NCI-H345 (cell line): ENCODE measurements around the gene DCAF11.

ENCODE experiments used
- DNase-seq: peaks from one replicate; lab custom pipeline; 2025; lab: John Stamatoyannopoulos, UW

The DCAF11 gene

DNA sequence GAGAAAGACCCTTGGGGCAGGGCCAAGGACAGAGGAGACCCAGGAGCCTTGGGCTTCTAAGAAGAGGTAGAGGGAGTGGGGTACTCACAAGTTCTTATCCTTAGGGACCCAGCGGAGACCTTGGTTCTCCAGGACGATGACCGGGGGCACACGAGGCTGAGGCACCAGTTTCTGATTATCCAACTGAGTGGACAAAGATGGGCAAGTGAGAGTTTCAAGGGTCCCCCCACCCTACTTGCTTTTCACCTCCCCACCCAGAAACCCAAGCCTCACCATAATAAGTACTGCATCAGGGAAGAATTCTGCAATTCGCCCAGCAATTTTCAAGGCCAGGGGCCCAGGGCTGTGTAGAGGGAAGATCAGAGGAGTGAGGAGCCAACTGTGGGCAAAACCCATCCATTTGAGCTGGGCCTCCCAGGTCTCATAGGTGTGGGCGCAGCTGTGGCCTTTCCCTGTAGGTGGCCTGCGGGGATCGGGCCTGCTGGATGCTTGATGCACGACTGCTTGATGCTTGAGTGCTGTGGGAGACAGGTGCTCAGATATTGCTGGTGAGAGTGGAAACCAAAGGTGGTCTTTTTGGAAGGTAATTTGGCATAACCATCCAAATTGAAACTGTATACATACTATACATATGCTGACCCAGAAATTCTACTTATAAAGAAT lies 24.8 kb downstream of the DCAF11 start:
- DNase-seq = peak; percentile 10

DNA sequence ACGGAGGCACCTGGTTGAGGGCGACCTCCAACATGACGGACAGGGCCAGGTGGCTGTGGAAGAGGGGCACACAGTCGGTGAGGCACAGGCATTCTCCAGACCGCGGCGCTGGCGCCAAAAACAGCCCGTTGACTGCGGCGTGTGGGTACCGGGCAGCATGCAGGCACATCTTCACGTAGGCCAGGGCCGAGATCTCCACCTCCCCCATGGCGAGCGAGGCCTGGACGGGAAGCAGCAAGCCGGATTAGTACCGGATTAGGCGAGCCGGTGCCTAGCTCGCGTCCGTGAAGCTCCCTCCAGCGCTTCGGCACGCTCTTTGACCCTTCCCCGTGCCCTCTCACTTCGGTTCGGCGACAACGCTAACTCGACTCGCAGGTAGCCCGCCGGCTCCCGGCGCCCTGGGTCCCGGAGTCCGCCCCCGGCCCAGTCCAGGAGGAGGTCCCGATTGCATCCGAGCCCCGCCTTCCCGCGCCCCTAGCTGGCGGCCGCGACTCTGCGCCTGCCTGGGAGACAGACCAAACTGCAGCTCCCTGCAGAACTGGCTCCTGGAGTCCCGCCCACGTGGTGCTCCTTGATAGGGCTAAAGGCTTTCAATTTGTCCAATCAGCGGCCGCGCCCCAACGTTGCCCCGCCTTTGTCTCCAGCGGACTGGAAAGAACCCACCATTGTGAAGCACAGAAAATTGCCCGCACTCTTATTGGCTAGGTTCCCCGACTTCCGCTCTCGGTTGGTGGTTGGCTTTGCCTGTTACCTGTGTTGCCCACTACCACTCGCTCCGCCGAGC lies 26.7 kb downstream of the DCAF11 start, which contains the start of gene EMC9:
Gene EMC9 (minus strand): TSS at position 495 of the 784 bp plus-strand sequence. CDS start 287 bp downstream, at position 208.
- DNase-seq = peak; percentile 100

- no peak for DNase-seq
Observed at GRCh38 chr14:24143511-24143910, 28.9 kb downstream of the DCAF11 start.

DNA sequence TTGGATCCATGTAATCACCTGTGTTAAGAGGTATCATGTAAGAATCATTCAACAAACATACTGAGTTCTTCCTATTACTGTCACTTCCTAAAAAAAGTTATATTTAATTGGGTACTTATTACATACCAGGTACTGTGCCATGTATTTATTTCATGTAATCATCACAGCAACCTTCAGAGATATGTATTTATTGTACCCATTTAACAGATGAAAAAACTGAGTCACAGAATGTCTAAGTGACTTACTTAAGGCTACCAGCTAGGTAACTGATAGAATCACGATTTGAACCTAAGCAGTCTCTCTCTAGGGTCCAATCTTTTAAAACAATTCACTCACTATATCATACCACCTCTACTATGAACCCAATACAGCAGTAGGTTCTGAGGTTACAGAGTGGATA lies 29.9 kb downstream of the DCAF11 start:
- DNase-seq = no peak

GRCh38 chr14:24145219-24145618 lies 30.6 kb downstream of the DCAF11 start:
- no peak for DNase-seq

DNA sequence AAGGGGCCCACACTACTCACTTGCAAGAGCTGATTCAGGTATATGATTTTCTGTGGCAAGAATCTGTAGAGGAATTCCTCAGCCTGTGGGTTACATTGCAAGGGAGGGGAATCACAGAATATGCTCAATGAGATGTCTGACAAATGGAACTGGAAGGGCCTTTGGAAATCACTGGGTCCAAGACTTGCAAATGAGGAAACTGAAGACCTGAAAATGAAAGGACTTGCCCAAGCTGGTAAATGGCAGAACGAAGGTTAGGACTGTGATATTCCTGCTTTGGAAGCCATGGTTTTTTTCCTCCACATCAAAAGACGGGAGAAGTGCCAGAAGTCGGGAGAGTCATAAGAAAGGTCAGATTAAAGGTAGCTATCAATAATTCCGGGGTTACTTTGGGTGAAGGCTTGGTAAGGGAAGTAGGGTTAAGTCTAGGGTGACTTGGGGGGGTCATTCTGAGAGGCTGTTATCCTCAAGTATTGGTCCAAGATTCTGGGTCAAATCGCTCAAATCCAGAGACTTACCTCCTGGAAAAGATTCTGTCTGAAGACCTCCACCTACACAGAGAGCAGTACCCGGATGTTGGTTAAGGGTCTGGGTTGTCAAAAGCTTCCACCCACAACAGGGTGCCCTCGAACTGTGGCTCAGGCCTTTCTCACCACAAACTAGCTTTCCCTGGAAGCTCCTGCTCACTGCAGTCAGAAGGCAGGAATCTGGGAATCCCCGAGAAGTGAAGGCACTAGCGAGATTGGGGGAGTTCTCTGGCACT lies 31.3 kb downstream of the DCAF11 start:
- DNase-seq = peak; percentile 42

DNA sequence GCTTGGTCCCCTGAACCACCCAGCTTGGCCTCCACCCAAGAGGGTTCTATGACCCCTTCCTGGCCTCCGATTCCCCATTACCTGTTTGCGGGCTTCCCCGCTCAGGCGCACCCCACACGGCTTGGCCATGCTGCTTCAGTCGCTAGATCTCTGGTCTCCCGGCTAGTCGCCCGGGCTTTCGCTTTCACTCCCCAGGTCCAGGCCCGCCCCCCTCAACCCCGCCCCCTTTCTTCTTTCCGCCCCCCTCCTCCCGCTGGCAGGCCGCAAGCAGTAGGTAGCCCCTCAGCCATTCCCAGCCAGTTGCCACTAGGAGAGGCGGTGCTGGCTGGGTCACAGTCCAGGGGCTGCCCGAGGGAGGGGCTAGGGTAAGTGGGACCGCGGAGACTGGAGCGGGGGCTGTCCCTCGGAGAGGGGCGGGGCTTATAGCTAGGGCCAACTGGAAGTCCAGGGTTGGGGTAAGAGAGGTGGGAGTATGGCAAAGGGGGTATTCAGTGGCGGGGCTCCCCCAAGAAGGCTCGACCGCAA lies 31.9 kb downstream of the DCAF11 start, which contains the start of gene PSME2:
Gene PSME2 (minus strand): TSS at position 158 of the 525 bp plus-strand sequence. CDS start 29 bp downstream, at position 129.
- peak; percentile 98 for DNase-seq

DNA sequence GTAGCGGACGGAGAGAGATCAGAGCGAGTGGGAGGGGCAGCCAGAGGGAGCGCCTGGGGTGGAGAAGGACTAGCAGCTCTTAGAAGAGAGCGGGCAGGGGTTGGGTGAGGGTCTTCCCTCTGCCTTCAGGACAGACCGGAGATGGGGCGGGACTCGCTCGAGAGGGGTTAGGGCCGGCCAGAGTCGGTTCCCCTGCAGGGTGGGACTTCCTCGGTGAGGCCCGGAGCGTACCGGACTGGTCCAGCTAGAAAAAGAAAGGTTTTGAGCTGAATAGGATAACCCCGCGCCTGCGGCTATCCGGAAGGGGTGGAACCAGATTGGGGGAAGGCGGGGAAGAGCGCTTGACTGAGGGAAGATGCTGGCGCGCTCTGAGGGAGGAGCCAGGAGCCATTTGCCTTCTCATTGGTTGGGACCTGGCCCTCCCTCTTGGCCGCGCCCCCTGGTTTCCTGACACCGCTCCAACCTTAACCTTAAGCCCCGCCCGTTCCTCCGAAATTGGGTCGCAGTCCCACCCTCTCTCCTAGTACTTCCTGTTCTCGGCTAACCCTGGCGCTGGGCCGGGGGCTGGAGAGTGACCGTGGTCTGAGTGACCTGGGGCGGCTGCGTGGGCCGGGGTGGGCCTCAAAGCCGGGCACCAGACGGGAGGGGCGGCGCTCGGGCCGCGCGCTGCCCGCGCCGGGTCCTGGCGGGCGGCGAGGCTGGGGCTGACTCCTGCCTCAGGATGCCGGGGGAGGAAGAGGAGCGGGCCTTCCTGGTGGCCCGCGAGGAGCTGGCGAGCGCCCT lies 32.6 kb downstream of the DCAF11 start, which contains the start of gene RNF31:
Gene RNF31 (plus strand): TSS at position 521 of the 783 bp plus-strand sequence. CDS start 201 bp downstream, at position 722.
- peak; percentile 99 for DNase-seq

DNA sequence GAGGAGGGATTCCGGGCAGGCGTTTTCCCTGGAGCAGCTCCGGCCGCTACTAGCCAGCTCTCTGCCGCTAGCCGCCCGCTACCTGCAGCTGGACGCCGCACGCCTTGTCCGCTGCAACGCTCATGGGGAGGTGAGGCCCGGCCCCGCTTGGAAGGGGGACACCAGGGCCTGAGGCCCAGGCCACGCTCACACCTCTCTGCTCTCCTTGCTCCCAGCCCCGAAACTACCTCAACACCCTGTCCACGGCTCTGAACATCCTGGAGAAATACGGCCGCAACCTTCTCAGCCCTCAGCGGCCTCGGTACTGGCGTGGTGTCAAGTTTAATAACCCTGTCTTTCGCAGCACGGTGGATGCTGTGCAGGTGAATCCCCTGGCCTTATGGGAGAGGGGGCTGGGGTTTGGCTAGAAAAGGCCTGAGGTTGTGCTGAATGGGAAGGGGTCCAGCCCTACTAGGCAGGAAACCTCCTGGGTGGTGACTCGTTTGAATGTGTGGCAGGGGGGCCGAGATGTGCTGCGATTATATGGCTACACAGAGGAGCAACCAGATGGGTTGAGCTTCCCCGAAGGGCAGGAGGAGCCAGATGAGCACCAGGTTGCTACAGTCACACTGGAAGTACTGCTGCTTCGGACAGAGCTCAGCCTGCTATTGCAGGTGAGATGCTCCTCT lies 33.3 kb downstream of the DCAF11 start:
- no peak for DNase-seq

DNA sequence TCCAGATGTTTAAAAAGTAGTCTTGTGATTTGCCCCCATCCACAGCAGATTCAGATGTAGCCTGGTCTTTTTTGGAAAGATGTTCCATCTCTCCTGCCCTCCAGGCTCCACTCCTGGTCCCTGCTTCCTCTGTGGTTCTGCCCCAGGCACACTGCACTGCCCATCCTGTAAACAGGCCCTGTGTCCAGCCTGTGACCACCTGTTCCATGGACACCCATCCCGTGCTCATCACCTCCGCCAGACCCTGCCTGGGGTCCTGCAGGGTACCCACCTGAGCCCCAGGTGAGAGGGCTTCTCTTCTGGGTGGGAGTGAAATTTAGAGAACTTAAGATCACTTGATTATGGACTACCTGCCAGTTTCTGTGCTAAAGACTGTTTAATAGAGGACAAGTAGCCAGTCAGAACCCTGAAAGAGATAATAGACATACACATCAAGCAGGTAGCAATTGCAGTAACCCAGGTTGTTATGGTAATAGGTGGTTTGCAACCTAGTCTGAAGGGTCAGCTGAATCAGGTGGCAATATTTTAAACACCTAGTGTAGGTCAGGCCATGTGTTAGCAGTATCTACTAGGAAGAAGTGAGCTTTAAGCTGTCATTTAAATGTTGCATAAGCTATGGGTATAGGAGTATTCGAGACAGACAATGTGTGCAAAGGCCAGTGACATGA lies 34.9 kb downstream of the DCAF11 start:
- no peak for DNase-seq

GRCh38 chr14:24150061-24150460 lies 35.5 kb downstream of the DCAF11 start:
- DNase-seq = no peak

DNA sequence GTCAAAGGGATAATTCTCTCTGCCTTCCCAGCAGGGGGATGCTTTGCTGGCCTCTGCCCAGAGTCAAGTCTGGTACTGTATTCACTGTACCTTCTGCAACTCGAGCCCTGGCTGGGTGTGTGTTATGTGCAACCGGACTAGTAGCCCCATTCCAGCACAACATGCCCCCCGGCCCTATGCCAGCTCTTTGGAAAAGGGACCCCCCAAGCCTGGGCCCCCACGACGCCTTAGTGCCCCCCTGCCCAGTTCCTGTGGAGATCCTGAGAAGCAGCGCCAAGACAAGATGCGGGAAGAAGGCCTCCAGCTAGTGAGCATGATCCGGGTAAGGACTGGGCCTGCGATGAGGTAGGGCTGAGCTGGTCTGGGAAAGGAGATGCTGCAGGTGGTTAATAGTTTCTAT lies 36.0 kb downstream of the DCAF11 start:
- no peak for DNase-seq

GRCh38 chr14:24150993-24151392 lies 36.4 kb downstream of the DCAF11 start:
- no peak for DNase-seq

DNA sequence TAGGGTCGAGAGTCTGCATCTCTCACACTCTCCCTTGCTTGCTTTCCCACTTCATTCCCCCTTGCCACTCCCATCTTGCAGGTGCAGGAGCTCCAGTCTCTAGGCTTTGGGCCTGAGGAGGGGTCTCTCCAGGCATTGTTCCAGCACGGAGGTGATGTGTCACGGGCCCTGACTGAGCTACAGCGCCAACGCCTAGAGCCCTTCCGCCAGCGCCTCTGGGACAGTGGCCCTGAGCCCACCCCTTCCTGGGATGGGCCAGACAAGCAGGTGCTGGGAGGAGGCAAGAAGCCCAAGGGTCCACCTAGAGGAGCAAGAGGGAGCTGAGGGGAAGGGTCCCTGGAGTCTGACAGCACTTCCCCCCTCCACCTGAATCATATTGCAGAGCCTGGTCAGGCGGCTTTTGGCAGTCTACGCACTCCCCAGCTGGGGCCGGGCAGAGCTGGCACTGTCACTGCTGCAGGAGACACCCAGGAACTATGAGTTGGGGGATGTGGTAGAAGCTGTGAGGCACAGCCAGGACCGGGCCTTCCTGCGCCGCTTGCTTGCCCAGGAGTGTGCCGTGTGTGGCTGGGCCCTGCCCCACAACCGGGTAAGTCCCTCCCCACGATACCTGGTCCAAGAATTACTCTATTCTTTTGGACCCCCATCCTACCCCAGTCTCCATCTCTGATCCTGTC lies 37.0 kb downstream of the DCAF11 start:
- DNase-seq = no peak

- DNase-seq = no peak
Observed at GRCh38 chr14:24155100-24155499, 40.5 kb downstream of the DCAF11 start.

DNA sequence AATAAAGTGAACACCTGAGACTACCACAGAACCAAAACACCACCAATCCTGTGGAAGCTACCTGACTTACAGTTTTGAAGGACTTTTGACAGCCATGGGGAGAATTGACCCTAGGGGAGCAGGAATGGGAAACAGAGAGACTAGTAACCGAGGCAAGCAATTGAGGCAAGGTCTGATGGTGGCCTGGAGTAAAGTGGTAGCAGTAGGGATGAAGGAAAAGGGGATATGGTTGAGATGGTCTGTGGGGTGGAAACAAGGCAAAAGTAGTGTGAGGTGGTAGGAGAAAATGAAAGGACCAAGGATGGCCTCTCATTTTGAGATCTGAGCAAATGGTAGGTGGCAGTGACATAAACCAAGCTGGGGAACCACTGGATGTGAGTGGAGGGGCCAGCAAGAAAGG lies 42.3 kb downstream of the DCAF11 start:
- DNase-seq = no peak

- DNase-seq = no peak
Observed at GRCh38 chr14:24157331-24157730, 42.8 kb downstream of the DCAF11 start.

GRCh38 chr14:24159777-24160498 lies 45.4 kb downstream of the DCAF11 start:
- no peak for DNase-seq

- DNase-seq = no peak
Observed at GRCh38 chr14:24160499-24160849, 45.9 kb downstream of the DCAF11 start.
